ENCODE measurements around the gene DYSF.

- TF ChIP-seq CTCF (conservative IDR thresholded peaks at IDR 0.05; ENCODE audit: low read length) (no peak), EZH2phosphoT487 (IDR thresholded peaks at IDR 0.05; ENCODE audit: borderline replicate concordance, low read depth, low read length) (no peak)
Measured at GRCh38 chr2:71512386-71512785, 59.0 kb downstream of the DYSF start.
